Measurements from ENCODE around the gene APEH. TPM values are rescaled to one million over a fixed set of nuclear protein-coding genes. Genes with fewer than 3 reads are reported as not detected.

Gene APEH
- total and polyA plus RNA-seq, 8 donors = 26.1 to 57.3 (median 45.9) TPM

DNA sequence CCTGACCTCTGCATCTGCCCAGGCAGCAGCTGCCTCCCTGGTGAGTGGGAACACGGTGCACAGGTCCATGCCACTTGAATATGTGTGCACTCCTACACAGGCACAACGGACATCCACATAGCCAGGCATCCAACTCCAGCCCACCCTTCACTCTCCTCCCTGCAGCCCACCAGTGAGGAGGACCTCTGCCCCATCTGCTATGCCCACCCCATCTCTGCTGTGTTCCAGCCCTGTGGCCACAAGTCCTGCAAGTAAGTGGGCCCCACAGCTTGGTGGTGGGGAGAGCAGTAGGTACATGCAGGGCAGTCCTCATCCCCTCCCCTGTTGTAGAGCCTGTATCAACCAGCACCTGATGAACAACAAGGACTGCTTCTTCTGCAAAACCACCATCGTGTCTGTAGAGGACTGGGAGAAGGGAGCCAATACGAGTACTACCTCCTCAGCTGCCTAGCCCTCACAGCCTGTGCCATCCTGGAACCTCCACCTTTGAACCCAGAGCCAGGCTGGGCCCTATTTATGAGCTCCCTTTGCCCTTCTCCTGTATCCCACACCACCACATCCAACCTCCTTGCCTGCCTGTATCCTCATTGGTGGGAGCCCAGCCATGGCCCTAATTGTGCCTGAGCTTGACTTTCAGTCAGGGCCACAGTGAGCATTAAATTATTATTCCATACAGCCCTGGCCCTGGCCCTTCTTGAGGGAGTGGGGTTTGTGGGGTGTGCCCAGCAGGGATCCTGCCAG lies 46.9 kb downstream of the APEH start:
- Histone ChIP-seq H3K4me3 (no peak overlapping the region), H3K27ac (no peak overlapping the region), H3K36me3 (peaks cover 0 to 10% (median 5%) of the 10 kb centered on the region in 3 donors), H3K27me3 (no peaks in the 10 kb centered on the region), H3K9me3 (no peaks in the 10 kb centered on the region), H3K4me1 (peaks cover 4 to 17% (median 6%) of the 10 kb centered on the region in 3 donors)
- FAIRE-seq = no peak
- intact Hi-C loops (cut with DNase I) = no loop called here
- no peak for ATAC-seq
- TF ChIP-seq, protein P1, sequence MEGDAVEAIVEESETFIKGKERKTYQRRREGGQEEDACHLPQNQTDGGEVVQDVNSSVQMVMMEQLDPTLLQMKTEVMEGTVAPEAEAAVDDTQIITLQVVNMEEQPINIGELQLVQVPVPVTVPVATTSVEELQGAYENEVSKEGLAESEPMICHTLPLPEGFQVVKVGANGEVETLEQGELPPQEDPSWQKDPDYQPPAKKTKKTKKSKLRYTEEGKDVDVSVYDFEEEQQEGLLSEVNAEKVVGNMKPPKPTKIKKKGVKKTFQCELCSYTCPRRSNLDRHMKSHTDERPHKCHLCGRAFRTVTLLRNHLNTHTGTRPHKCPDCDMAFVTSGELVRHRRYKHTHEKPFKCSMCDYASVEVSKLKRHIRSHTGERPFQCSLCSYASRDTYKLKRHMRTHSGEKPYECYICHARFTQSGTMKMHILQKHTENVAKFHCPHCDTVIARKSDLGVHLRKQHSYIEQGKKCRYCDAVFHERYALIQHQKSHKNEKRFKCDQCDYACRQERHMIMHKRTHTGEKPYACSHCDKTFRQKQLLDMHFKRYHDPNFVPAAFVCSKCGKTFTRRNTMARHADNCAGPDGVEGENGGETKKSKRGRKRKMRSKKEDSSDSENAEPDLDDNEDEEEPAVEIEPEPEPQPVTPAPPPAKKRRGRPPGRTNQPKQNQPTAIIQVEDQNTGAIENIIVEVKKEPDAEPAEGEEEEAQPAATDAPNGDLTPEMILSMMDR (IDR thresholded peaks at IDR 0.05) = no peak
- DNase-seq = peak in 2 of 6 donors; percentile 53 to 63
- WGBS, 2 donors = 52 to 58% methylated on average over 4 of the region's 4 CpGs

DNA sequence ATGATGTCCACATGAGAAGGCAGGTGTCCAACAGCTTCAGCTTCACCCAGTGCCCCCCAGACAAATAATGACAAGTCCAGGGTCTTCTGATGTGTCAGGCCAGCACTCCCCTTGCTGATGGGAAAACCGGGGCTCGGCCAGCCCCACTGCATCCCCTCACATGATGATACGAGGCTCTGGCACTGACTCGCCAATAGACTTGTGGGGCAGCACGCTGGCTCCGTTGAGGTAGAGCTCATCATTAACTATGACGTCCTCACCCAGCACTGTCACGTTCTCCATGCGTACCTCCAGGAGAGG lies 47.4 kb downstream of the APEH start:
- H3K27me3 ChIP-seq = no peaks in the 10 kb centered on the region
- no peak for DNase-seq
- intact Hi-C loops (cut with DNase I) = no loop called here

DNA sequence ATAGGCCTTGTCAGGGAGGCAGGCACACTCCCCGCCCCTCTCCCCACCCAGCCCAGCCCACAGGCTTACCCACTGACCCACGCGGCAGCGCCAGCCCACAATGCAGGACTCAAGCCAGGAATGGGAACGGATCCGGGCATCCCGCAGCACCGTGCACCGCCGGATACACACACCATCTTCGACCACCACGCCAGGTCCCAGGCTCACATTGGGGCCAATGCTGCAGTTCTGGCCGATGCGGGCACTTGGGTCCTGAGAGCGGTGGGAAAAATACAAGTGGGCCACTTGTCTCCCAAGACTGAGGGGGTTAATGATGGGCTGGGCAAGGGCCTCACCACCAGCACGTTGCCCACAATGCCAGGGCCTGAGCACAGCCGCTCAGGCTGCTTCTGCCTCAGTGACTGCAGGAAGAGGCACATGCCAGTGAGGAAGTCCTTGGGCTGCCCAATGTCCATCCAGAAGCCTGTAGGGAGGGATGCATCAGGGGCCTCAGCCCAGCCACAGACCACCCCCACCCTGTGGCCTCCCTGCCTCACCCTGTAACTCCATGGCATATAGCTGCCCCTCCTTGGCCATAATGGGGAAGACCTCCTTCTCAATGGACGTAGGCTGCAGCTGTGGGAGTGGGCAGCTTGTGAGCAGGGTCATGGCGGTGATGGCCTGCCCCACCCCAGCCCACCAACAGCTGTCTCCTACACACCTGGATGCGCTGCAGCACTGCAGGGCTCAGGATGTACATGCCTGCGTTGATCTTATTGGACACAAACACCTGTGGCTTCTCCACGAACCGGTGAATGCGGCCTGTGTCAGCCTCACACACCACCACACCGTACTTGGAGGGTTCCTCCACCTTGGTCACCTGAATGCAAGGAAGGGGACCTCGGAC lies 48.0 kb downstream of the APEH start:
- Histone ChIP-seq H3K4me3 (peak overlapping the region in 3 of 4 donors; percentile 96 to 100 (median 100)), H3K4me1 (peaks cover 4 to 17% (median 10%) of the 10 kb centered on the region in 3 donors), H3K27me3 (no peaks in the 10 kb centered on the region), H3K27ac (peak overlapping the region in 1 of 4 donors; percentile 99), H3K9me3 (no peaks in the 10 kb centered on the region), H3K36me3 (peaks cover 0 to 17% (median 8%) of the 10 kb centered on the region in 3 donors)
- 55% methylated on average over 26 of the region's 26 CpGs for WGBS, 2 donors
- DNase-seq = peak in 3 of 6 donors; percentile 55 to 65 (median 57)
- no peak for ATAC-seq
- FAIRE-seq = no peak
- intact Hi-C loops (cut with DNase I) = no loop called here
- TF ChIP-seq, protein P1 (IDR thresholded peaks at IDR 0.05) = no peak

More for the DNA sequence above, 47.4 kb downstream of the APEH start:
- no peak overlapping the region for H3K27ac ChIP-seq
- peak overlapping the region in 1 of 4 donors; percentile 100 for H3K4me3 ChIP-seq
- ATAC-seq (no peak), FAIRE-seq (no peak)
- H3K9me3 ChIP-seq = no peaks in the 10 kb centered on the region
- 51 to 56% methylated on average over 9 of the region's 9 CpGs for WGBS, 2 donors
- H3K36me3 ChIP-seq = peaks cover 0 to 11% (median 5%) of the 10 kb centered on the region in 3 donors
- TF ChIP-seq, protein P1 (IDR thresholded peaks at IDR 0.05) = no peak
- H3K4me1 ChIP-seq = peaks cover 4 to 17% (median 8%) of the 10 kb centered on the region in 3 donors

DNA sequence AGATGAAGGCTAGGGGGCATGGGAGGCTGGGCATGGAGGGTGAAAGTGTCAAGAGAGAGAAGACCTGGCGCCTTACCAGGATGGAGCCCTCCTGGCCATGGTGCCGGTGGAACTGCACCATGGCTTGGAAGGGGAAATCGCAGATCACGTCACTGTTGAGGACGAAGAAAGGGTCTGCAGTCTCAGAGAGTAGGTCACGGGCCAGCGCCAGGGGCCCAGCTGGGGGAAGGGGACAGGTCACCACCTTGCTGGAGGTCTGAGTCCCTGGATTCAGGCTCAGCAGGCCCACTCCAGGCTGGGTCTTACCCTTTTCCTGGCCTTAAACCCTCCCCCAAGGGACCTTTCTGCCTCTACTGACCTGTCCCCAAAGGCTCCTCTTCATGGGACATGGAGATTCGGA lies 48.7 kb downstream of the APEH start:
- no peak for ATAC-seq
- peaks cover 4 to 17% (median 10%) of the 10 kb centered on the region in 3 donors for H3K4me1 ChIP-seq
- peaks cover 0 to 20% (median 10%) of the 10 kb centered on the region in 3 donors for H3K36me3 ChIP-seq
- DNase-seq = peak in 4 of 6 donors; percentile 44 to 80 (median 66)
- no peak for FAIRE-seq
- intact Hi-C loops (cut with DNase I) = no loop called here
- H3K27me3 ChIP-seq = no peaks in the 10 kb centered on the region
- H3K9me3 ChIP-seq = no peaks in the 10 kb centered on the region
- H3K27ac ChIP-seq = peak overlapping the region; percentile 94 to 100 (median 98)
- peak overlapping the region; percentile 90 to 100 (median 98) for H3K4me3 ChIP-seq
- TF ChIP-seq, protein P1 (IDR thresholded peaks at IDR 0.05) = no peak
- WGBS, 2 donors = 29 to 39% methylated on average over 8 of the region's 8 CpGs
